ENCODE data around the gene SRSF4.

SRSF4 gene

GRCh38 chr1:29148656-29149491, 32.8 kb downstream of the SRSF4 start:
- no peak overlapping the region for H3K4me3 ChIP-seq (ENCODE audit: low read depth, low read length)
- no peak for TF ChIP-seq CTCF (IDR thresholded peaks at IDR 0.05; ENCODE audit: low read depth, low read length)

GRCh38 chr1:29145739-29146437, 35.8 kb downstream of the SRSF4 start:
- no peak overlapping the region for H3K4me3 ChIP-seq (ENCODE audit: low read depth, low read length)
- no peak for TF ChIP-seq CTCF (IDR thresholded peaks at IDR 0.05; ENCODE audit: low read depth, low read length)

GRCh38 chr1:29144178-29144577, 37.5 kb downstream of the SRSF4 start:
- no peak overlapping the region for H3K4me3 ChIP-seq (ENCODE audit: low read depth, low read length)
- TF ChIP-seq CTCF (IDR thresholded peaks at IDR 0.05; ENCODE audit: low read depth, low read length) = no peak

GRCh38 chr1:29142714-29143113, 39.0 kb downstream of the SRSF4 start:
- TF ChIP-seq CTCF (IDR thresholded peaks at IDR 0.05; ENCODE audit: low read depth, low read length) = no peak
- H3K4me3 ChIP-seq (ENCODE audit: low read depth, low read length) = no peak overlapping the region

GRCh38 chr1:29136391-29136915, 45.2 kb downstream of the SRSF4 start:
- TF ChIP-seq CTCF (IDR thresholded peaks at IDR 0.05; ENCODE audit: low read depth, low read length) = no peak
- H3K4me3 ChIP-seq (ENCODE audit: low read depth, low read length) = no peak overlapping the region

- no peak overlapping the region for H3K4me3 ChIP-seq (ENCODE audit: low read depth, low read length)
- no peak for TF ChIP-seq CTCF (IDR thresholded peaks at IDR 0.05; ENCODE audit: low read depth, low read length)
Observed at GRCh38 chr1:29134695-29135028, 47.0 kb downstream of the SRSF4 start.

Data from WI38 (cell line).